SK-N-SH (cell line): Measurements from ENCODE around the gene CDKAL1.

Experiments used
- EP300 ChIP-seq, 2 experiments: IDR thresholded peaks; 2 replicates each; pipeline versions ENCODE4 v1.4.0 to v1.6.1; 2012; ENCODE audit warnings: borderline replicate concordance in 1 of 2, low read depth in 1 of 2, low read length in 1 of 2
- MXI1 ChIP-seq: IDR thresholded peaks from 2 replicates; pipeline ENCODE4 v1.6.1; 2012; ENCODE audit warnings: mild to moderate bottlenecking, low read depth, low read length, improper control_type of control experiment
- POLR2AphosphoS5 ChIP-seq: IDR thresholded peaks from 2 replicates; pipeline ENCODE4 v1.6.1; 2012; ENCODE audit warnings: low read depth, low read length
- SMC3 ChIP-seq: IDR thresholded peaks from 2 replicates; pipeline ENCODE4 v1.6.1; 2012; ENCODE audit warnings: low read depth, low read length, improper control_type of control experiment
- TF ChIP-seq, protein P1 (sequence below): fragments of 200-600 bp; sonication (generic); IDR thresholded peaks from 2 replicates; pipeline ENCODE4 v1.6.1; 2017; ENCODE audit warnings: antibody characterized with exemption, mild to moderate bottlenecking, moderate library complexity
- TF ChIP-seq, protein P2 (sequence below): IDR thresholded peaks from 2 replicates; pipeline ENCODE4; 2012
- TF ChIP-seq, protein P3 (sequence below): IDR thresholded peaks from 2 replicates; pipeline ENCODE4 v1.4.0; 2012; ENCODE audit warnings: low read depth, borderline replicate concordance

DNA sequence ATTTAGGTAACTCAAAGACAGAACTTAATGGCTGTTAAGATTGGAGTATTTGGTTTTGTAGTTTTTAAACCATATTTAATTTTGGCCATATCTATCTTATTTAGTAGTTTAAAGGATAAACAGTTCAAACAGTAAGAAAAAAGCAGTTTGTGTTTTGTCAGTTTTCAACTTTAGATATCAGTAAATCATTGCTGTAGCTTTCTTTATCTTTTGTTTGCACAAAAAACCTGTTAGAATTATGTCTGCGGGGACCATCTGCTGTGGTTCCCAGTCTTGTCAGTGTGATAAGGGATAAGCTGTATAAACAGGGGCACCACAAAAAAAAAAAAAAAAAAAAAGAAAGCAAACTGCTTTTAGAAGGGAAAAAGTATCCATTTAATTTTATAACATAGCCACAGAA lies 40.9 kb downstream of the CDKAL1 start:
- TF ChIP-seq POLR2AphosphoS5, result no peak
- TF ChIP-seq, protein P1, sequence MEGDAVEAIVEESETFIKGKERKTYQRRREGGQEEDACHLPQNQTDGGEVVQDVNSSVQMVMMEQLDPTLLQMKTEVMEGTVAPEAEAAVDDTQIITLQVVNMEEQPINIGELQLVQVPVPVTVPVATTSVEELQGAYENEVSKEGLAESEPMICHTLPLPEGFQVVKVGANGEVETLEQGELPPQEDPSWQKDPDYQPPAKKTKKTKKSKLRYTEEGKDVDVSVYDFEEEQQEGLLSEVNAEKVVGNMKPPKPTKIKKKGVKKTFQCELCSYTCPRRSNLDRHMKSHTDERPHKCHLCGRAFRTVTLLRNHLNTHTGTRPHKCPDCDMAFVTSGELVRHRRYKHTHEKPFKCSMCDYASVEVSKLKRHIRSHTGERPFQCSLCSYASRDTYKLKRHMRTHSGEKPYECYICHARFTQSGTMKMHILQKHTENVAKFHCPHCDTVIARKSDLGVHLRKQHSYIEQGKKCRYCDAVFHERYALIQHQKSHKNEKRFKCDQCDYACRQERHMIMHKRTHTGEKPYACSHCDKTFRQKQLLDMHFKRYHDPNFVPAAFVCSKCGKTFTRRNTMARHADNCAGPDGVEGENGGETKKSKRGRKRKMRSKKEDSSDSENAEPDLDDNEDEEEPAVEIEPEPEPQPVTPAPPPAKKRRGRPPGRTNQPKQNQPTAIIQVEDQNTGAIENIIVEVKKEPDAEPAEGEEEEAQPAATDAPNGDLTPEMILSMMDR, result no peak
- TF ChIP-seq SMC3, result no peak
- TF ChIP-seq MXI1, result no peak
- peak in 1 of 2 experiments; percentile 89; a peak in 2 of 4 replicates for TF ChIP-seq EP300 (IDR thresholded peaks at IDR 0.05; ENCODE audit: borderline replicate concordance in 1 of 2, low read depth in 1 of 2, low read length in 1 of 2)
- TF ChIP-seq, protein P2, sequence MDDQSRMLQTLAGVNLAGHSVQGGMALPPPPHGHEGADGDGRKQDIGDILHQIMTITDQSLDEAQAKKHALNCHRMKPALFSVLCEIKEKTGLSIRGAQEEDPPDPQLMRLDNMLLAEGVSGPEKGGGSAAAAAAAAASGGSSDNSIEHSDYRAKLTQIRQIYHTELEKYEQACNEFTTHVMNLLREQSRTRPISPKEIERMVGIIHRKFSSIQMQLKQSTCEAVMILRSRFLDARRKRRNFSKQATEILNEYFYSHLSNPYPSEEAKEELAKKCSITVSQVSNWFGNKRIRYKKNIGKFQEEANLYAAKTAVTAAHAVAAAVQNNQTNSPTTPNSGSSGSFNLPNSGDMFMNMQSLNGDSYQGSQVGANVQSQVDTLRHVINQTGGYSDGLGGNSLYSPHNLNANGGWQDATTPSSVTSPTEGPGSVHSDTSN, result no peak
- TF ChIP-seq, protein P3, sequence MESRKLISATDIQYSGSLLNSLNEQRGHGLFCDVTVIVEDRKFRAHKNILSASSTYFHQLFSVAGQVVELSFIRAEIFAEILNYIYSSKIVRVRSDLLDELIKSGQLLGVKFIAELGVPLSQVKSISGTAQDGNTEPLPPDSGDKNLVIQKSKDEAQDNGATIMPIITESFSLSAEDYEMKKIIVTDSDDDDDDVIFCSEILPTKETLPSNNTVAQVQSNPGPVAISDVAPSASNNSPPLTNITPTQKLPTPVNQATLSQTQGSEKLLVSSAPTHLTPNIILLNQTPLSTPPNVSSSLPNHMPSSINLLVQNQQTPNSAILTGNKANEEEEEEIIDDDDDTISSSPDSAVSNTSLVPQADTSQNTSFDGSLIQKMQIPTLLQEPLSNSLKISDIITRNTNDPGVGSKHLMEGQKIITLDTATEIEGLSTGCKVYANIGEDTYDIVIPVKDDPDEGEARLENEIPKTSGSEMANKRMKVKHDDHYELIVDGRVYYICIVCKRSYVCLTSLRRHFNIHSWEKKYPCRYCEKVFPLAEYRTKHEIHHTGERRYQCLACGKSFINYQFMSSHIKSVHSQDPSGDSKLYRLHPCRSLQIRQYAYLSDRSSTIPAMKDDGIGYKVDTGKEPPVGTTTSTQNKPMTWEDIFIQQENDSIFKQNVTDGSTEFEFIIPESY, result no peak
